ENCODE measurements around the gene CD93. TPM values are rescaled to one million over a fixed set of nuclear protein-coding genes. Genes with fewer than 3 reads are reported as not detected.
A peak's percentile ranks its signal among the peaks of the same experiment; 100 is the strongest.

CD93 gene
- total and polyA plus RNA-seq, 2 donors (not counting 1 experiment from before 2014, with no cell fraction given) = 0.01 TPM; not detected in 1

DNA sequence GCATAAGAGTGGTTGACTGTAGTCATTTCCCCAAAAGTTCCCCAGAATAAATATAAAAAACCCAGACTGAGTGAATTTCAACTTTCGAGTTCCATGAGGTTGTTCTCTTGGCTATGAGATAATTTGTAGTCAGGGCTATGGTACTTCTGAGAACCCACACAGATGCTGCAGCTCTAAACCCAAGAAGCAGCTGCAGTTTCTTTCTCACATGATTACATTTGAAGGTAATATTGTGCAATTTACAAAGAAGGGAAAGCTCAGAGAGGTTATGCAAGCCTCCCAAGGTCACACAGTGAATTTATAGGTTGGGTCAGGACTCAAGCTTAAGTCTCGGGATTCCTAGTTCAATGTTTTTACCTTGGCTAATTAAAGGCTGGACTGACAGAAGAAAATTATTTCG, 29.7 kb upstream of the CD93 start:
- Histone ChIP-seq H3K79me2 (ENCODE audit: control insufficient read depth, insufficient read depth, low read length) (no peaks in the 10 kb centered on the region), H3K4me1 (ENCODE audit: control insufficient read depth, extremely low read depth, insufficient read depth, low read length) (peaks cover 5% of the 10 kb centered on the region), H3K27me3 (ENCODE audit: control insufficient read depth, insufficient read depth, low read length) (no peaks in the 10 kb centered on the region), H3K9me3 (ENCODE audit: control insufficient read depth, insufficient read depth, low read depth, low read length) (no peaks in the 10 kb centered on the region), H2AFZ (ENCODE audit: low read length) (no peak overlapping the region), H4K20me1 (ENCODE audit: control insufficient read depth, extremely low read depth, insufficient read depth, low read length) (no peaks in the 10 kb centered on the region), H3K36me3 (ENCODE audit: control insufficient read depth, insufficient read depth, low read length) (no peaks in the 10 kb centered on the region), H3K4me3 (replicated peaks in 1 of 4; ENCODE audit: control extremely low read depth in 1 of 4, insufficient read depth in 1 of 4, low read depth in 3 of 4, low read length in 4 of 4) (no peak overlapping the region), H3K9ac (ENCODE audit: insufficient read depth, low read length) (no peak overlapping the region), H3K4me2 (ENCODE audit: extremely low read depth, insufficient read depth, low read length) (no peak overlapping the region), H3K27ac (ENCODE audit: insufficient read depth, low read length) (no peak overlapping the region)
- no peak for TF ChIP-seq EZH2 (IDR thresholded peaks at IDR 0.05; ENCODE audit: low read length, missing control alignments)
- TF ChIP-seq, protein P1, sequence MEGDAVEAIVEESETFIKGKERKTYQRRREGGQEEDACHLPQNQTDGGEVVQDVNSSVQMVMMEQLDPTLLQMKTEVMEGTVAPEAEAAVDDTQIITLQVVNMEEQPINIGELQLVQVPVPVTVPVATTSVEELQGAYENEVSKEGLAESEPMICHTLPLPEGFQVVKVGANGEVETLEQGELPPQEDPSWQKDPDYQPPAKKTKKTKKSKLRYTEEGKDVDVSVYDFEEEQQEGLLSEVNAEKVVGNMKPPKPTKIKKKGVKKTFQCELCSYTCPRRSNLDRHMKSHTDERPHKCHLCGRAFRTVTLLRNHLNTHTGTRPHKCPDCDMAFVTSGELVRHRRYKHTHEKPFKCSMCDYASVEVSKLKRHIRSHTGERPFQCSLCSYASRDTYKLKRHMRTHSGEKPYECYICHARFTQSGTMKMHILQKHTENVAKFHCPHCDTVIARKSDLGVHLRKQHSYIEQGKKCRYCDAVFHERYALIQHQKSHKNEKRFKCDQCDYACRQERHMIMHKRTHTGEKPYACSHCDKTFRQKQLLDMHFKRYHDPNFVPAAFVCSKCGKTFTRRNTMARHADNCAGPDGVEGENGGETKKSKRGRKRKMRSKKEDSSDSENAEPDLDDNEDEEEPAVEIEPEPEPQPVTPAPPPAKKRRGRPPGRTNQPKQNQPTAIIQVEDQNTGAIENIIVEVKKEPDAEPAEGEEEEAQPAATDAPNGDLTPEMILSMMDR (conservative IDR thresholded peaks at IDR 0.05 in 1 of 2, IDR thresholded peaks at IDR 0.05 in 1 of 2; ENCODE audit: low read depth in 1 of 2, low read length in 2 of 2) = no peak
- peak in 1 of 2 donors; percentile 53 for DNase-seq (ENCODE audit: low read depth in 2 of 2)

DNA sequence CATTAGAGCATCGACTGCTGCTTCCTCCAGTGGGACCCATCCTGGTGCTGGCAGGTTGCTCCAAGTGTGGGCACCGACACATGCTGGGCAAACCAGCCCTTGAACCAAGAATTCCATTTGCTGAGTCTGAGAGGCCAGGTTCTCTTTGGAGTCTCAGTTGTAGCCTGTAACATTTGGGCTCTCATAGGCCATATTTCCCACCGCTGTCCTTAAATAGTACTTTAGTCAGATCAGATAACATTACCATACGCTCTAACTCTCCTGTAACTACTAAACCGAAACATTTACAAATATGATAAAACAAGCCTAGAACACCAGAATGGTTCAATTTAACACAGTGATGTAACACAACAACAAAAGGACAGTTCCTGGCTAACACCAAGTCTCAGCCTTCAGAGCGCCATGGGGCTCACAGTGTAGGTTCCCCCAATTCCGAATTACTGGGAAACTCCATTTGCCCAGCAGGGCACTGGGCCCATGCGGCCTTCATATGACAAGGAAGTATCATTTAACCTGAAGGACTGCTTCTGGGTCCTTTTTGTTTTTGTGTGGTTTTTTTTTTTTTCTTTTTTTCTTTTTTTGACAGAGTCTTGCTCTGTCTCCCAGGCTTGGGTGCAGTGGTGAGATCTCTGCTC, 28.4 kb upstream of the CD93 start:
- H3K27me3 ChIP-seq (ENCODE audit: control insufficient read depth, insufficient read depth, low read length) = no peaks in the 10 kb centered on the region
- H3K27ac ChIP-seq (ENCODE audit: insufficient read depth, low read length) = no peak overlapping the region
- H4K20me1 ChIP-seq (ENCODE audit: control insufficient read depth, extremely low read depth, insufficient read depth, low read length) = no peaks in the 10 kb centered on the region
- H2AFZ ChIP-seq (ENCODE audit: low read length) = no peak overlapping the region
- no peak overlapping the region for H3K4me3 ChIP-seq (replicated peaks in 1 of 4; ENCODE audit: control extremely low read depth in 1 of 4, insufficient read depth in 1 of 4, low read depth in 3 of 4, low read length in 4 of 4)
- TF ChIP-seq, protein P1 (conservative IDR thresholded peaks at IDR 0.05 in 1 of 2, IDR thresholded peaks at IDR 0.05 in 1 of 2; ENCODE audit: low read depth in 1 of 2, low read length in 2 of 2) = no peak
- no peak for TF ChIP-seq EZH2 (IDR thresholded peaks at IDR 0.05; ENCODE audit: low read length, missing control alignments)
- no peaks in the 10 kb centered on the region for H3K79me2 ChIP-seq (ENCODE audit: control insufficient read depth, insufficient read depth, low read length)
- no peaks in the 10 kb centered on the region for H3K9me3 ChIP-seq (ENCODE audit: control insufficient read depth, insufficient read depth, low read depth, low read length)
- no peak overlapping the region for H3K4me2 ChIP-seq (ENCODE audit: extremely low read depth, insufficient read depth, low read length)
- H3K9ac ChIP-seq (ENCODE audit: insufficient read depth, low read length) = no peak overlapping the region
- H3K36me3 ChIP-seq (ENCODE audit: control insufficient read depth, insufficient read depth, low read length) = no peaks in the 10 kb centered on the region
- no peak for DNase-seq (ENCODE audit: low read depth in 2 of 2)
- peaks cover 5% of the 10 kb centered on the region for H3K4me1 ChIP-seq (ENCODE audit: control insufficient read depth, extremely low read depth, insufficient read depth, low read length)

DNA sequence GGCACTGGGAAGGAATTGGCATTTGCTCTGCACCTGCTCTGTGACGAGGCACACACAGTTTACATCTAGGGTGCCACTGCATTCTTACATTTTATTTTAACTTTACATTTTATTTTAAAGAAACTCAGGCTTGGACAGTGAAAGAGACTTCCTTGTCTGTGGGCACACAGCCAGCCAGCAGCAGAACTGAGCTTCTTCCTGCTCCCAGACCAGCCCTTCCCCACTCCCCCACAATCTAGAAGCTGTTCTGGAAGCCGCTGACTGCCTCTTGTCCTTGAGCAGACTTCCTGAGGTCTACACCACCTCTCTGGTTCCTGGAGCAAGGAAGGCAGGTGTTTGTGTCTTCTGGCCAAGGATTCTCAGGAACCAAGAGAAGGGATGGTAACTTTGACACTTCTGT, 27.9 kb upstream of the CD93 start:
- no peak overlapping the region for H3K9ac ChIP-seq (ENCODE audit: insufficient read depth, low read length)
- no peak overlapping the region for H3K4me3 ChIP-seq (replicated peaks in 1 of 4; ENCODE audit: control extremely low read depth in 1 of 4, insufficient read depth in 1 of 4, low read depth in 3 of 4, low read length in 4 of 4)
- no peak for TF ChIP-seq EZH2 (IDR thresholded peaks at IDR 0.05; ENCODE audit: low read length, missing control alignments)
- TF ChIP-seq, protein P1 (conservative IDR thresholded peaks at IDR 0.05 in 1 of 2, IDR thresholded peaks at IDR 0.05 in 1 of 2; ENCODE audit: low read depth in 1 of 2, low read length in 2 of 2) = no peak
- no peak overlapping the region for H3K4me2 ChIP-seq (ENCODE audit: extremely low read depth, insufficient read depth, low read length)
- peaks cover 5% of the 10 kb centered on the region for H3K4me1 ChIP-seq (ENCODE audit: control insufficient read depth, extremely low read depth, insufficient read depth, low read length)
- H4K20me1 ChIP-seq (ENCODE audit: control insufficient read depth, extremely low read depth, insufficient read depth, low read length) = no peaks in the 10 kb centered on the region
- no peaks in the 10 kb centered on the region for H3K27me3 ChIP-seq (ENCODE audit: control insufficient read depth, insufficient read depth, low read length)
- H2AFZ ChIP-seq (ENCODE audit: low read length) = no peak overlapping the region
- H3K36me3 ChIP-seq (ENCODE audit: control insufficient read depth, insufficient read depth, low read length) = no peaks in the 10 kb centered on the region
- no peak overlapping the region for H3K27ac ChIP-seq (ENCODE audit: insufficient read depth, low read length)
- H3K79me2 ChIP-seq (ENCODE audit: control insufficient read depth, insufficient read depth, low read length) = no peaks in the 10 kb centered on the region
- DNase-seq (ENCODE audit: low read depth in 2 of 2) = no peak
- no peaks in the 10 kb centered on the region for H3K9me3 ChIP-seq (ENCODE audit: control insufficient read depth, insufficient read depth, low read depth, low read length)
